Lung (tissue), 12 donors: Measurements from ENCODE around the gene CST9. TPM values are rescaled to one million over a fixed set of nuclear protein-coding genes. Genes with fewer than 3 reads are reported as not detected.

Source experiments
- ATAC-seq: fragments of 200-7000 bp; cut with Tn5 transposase; one replicate; pipeline ENCODE4 v1.9.1; 2020; ENCODE audit warnings: moderate number of reproducible peaks; ENCODE audit not compliant: insufficient read depth, low FRiP score
- DNase-seq, 3 donors: peaks; one replicate each; pipeline ENCODE4 v3.0.0-alpha.2; 2013 to 2017
- H3K27ac ChIP-seq, 2 donors: one replicate each; pipeline ENCODE4 v1.5.1; 2013; ENCODE audit warnings: mild to moderate bottlenecking in 2 of 2, moderate library complexity in 2 of 2, control low read depth in 1 of 2, inconsistent platforms in 1 of 2, low read depth in 1 of 2, low read length in 1 of 2
- H3K27me3 ChIP-seq, 3 donors: one replicate each; pipeline ENCODE4 v1.5.1; 2013; ENCODE audit warnings: low read length in 2 of 3; ENCODE audit not compliant: control insufficient read depth in 3 of 3, insufficient read depth in 3 of 3
- H3K36me3 ChIP-seq, 4 donors: one replicate each; pipeline ENCODE4 v1.5.1; 2013; ENCODE audit warnings: low read length in 4 of 4, mild to moderate bottlenecking in 1 of 4, moderate library complexity in 1 of 4; ENCODE audit not compliant: control insufficient read depth in 4 of 4, insufficient read depth in 4 of 4
- H3K4me1 ChIP-seq, 5 donors: one replicate each; pipeline ENCODE4 v1.5.1; 2013; ENCODE audit warnings: low read length in 5 of 5, mild to moderate bottlenecking in 2 of 5, moderate library complexity in 1 of 5; ENCODE audit not compliant: control insufficient read depth in 5 of 5, insufficient read depth in 5 of 5
- H3K4me3 ChIP-seq: one replicate; pipeline ENCODE4 v1.5.1; 2013; ENCODE audit warnings: mild to moderate bottlenecking, control low read depth, moderate library complexity
- H3K9ac ChIP-seq, 2 donors: one replicate each; pipeline ENCODE4 v1.5.1; 2013; ENCODE audit warnings: low read length in 2 of 2, control low read depth in 1 of 2; ENCODE audit not compliant: insufficient read depth in 1 of 2
- H3K9me3 ChIP-seq, 4 donors: one replicate each; pipeline ENCODE4 v1.5.1; 2013; ENCODE audit warnings: low read length in 3 of 4, mild to moderate bottlenecking in 1 of 4, moderate library complexity in 1 of 4; ENCODE audit not compliant: control insufficient read depth in 4 of 4, insufficient read depth in 3 of 4
- CTCF ChIP-seq: IDR thresholded peaks from 2 replicates; pipeline ENCODE4 v1.5.1; 2012; ENCODE audit warnings: mild to moderate bottlenecking; ENCODE audit errors: control extremely low read depth, extremely low read depth
- WGBS, 2 donors: extraction: QIAGEN DNeasy Blood & Tissue Kit; methylation state at CpG; one replicate each; pipeline ENCODE4 v1.1.7; 2013; 5-methylcytosine and 5-hydroxymethylcytosine counted together
- polyA plus RNA-seq, 2 donors: library from polyadenylated mRNA; stranded (reverse); fragments of 200-250 nt; gene quantifications; one replicate each; pipeline ENCODE4 v1.2.1, GENCODE V29; 2013
- total RNA-seq, 2 donors: library from RNA; depleted of rRNA in 1 of 2; stranded (reverse); fragments of >200 nt in 1 of 2; gene quantifications; one replicate each; pipeline ENCODE4 v1.2.1, GENCODE V29; 2014 to 2021
- donor health status: control.
- donor health status: control.
- donor health status: Bipolar disorder and iron deficiency.
- donor health status: healthy.
- donor health status: DM: yes; HTN: yes; CAD: no.

The CST9 gene
- total and polyA plus RNA-seq, 4 donors, result not detected

- Histone ChIP-seq H3K27me3 (no peaks in the 10 kb centered on the region), H3K36me3 (peaks cover 0 to 28% (median 4%) of the 10 kb centered on the region in 4 donors), H3K4me3 (no peak overlapping the region), H3K4me1 (peaks cover 0 to 19% (median 10%) of the 10 kb centered on the region in 5 donors), H3K9ac (no peak overlapping the region), H3K27ac (peak overlapping the region in 1 of 2 donors; percentile 25), H3K9me3 (no peaks in the 10 kb centered on the region)
- ATAC-seq (no peak), DNase-seq (no peak)
- WGBS, 2 donors, result 87 to 92% methylated on average over 8 of the region's 8 CpGs
- no peak for TF ChIP-seq CTCF
Observed at GRCh38 chr20:23634044-23634801, 28.5 kb upstream of the CST9 start.

- H3K9me3 ChIP-seq, result no peaks in the 10 kb centered on the region
- H3K9ac ChIP-seq, result no peak overlapping the region
- peaks cover 0 to 28% (median 4%) of the 10 kb centered on the region in 4 donors for H3K36me3 ChIP-seq
- TF ChIP-seq CTCF, result no peak
- no peak overlapping the region for H3K27ac ChIP-seq
- no peak for ATAC-seq
- peaks cover 0 to 19% (median 10%) of the 10 kb centered on the region in 5 donors for H3K4me1 ChIP-seq
- no peak for DNase-seq
- 79 to 82% methylated on average over 8 of the region's 8 CpGs for WGBS, 2 donors
- no peak overlapping the region for H3K4me3 ChIP-seq
- H3K27me3 ChIP-seq, result no peaks in the 10 kb centered on the region
Observed at GRCh38 chr20:23632711-23633573, 27.2 kb upstream of the CST9 start.

GRCh38 chr20:23631981-23632710 is 26.4 kb upstream of the CST9 start:
- WGBS, 2 donors, result 44 to 69% methylated on average over 12 of the region's 12 CpGs
- no peak for ATAC-seq
- no peak for DNase-seq
- Histone ChIP-seq H3K9ac (no peak overlapping the region), H3K4me3 (no peak overlapping the region), H3K27me3 (no peaks in the 10 kb centered on the region), H3K27ac (no peak overlapping the region), H3K36me3 (peaks cover 0 to 28% (median 4%) of the 10 kb centered on the region in 4 donors), H3K4me1 (peaks cover 0 to 19% (median 10%) of the 10 kb centered on the region in 5 donors), H3K9me3 (no peaks in the 10 kb centered on the region)
- no peak for TF ChIP-seq CTCF
